CD1c-positive myeloid dendritic cell (primary cell): ENCODE results near the gene NSUN5.
"Not testable (repeated sequence)": the region's sequence is repeated elsewhere in the genome, so short reads cannot be mapped to it uniquely, and the experiment has no call there.

Experiments used
- DNase-seq: peaks from one replicate; pipeline ENCODE4 v3.0.0-alpha.2; 2016; ENCODE audit errors: extremely low spot score

The NSUN5 gene

DNA sequence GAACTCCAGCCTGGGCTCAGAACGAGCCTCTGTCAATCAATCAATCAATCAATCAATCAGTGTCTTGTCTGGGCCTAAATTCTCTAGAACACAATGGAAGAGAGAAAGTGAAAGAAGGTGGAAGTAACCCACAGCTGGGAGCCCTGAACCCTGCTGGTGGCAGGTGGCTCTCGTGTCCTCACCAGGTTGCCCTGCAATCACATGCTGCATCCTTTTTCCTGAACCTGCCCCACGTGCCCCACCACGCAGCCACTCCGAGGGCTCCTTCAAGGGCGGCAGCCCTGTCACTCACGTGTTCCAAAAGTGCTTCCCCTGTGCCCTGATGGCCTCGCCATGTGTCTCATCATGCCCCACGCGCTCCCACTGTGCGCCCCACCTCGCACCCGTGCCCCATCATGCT lies 18.8 kb upstream of the NSUN5 start:
- DNase-seq = not testable (repeated sequence)

DNA sequence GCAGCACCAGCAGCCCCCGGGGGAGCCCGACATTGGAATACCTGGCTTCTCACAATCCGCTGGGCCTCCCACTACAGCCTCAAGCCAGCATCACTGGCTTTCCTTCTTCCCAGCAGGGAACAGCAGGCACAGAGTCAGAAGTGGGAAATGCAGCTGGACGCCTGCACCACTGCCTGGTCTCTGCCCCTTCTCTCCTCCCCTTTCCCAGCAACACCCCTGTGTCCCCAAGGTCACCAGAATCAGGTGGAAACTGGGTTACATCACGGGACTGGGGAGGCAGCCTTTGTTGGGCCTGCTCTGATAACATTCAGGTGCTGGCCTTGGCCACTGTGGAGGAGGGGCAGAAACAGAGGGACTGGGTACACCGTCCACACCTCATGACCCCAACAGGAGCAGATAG lies 16.8 kb upstream of the NSUN5 start:
- DNase-seq = not testable (repeated sequence)

DNA sequence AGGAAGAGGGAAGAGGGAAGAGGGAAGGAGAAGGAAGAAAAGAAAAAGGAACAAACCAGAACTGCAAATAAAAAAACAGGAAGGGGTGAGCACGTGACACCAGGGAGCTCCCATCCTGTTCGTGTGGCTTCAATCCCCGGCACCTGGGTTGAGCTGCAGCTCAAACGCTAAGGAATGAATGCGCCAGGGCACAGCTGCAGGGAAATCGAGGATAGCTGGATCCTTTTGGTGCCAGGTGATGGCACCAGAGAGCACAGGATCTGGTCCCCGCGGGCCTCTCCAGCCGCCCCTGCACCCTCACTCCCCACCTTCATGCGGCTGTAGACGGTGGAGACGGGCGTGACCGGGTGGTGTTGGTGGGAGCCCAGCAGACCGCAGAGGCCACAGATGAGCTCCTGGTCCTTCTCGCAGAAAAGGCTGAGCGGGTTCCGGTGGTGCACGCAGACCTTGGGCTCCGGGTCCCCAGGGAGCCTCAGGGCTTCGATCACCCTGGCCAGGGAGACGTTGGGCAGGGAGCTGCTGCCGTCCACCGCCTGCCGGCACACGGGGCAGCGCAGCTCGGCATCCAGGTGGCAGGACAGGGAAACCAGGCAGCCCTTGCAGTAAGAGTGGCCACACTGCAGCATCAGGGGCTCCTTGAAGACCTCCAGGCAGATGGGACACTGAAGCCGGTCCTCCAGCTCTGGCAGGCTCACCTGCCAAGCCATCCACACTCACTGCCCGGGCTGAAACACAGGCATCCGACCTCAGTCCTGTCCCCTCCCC lies 15.6 kb upstream of the NSUN5 start:
- peak; percentile 41 for DNase-seq

GRCh38 chr7:73323434-73324080 lies 14.9 kb upstream of the NSUN5 start:
- DNase-seq = not testable (repeated sequence)

DNA sequence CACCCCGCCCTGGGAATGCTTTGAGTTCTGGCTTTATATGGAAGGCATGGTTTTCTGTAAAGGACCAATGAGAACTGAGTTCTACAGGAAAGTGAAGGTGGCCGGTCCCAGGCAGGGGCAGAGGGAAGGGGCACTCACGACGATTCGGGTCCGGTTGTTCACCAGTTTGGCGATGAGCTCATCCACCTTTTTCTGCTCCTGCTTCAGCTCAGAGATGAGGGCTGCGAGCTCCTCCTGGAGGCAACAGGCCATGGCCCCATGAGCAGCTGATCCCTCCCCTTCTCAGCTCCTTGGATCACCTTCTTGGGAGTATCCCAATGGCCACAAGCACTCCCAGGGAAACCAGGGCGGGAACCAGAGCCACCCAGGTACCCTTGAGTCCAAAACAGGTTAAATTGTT lies 11.4 kb upstream of the NSUN5 start:
- DNase-seq = not testable (repeated sequence)

- not testable (repeated sequence) for DNase-seq
Measured at GRCh38 chr7:73319541-73319940, 10.9 kb upstream of the NSUN5 start.

DNA sequence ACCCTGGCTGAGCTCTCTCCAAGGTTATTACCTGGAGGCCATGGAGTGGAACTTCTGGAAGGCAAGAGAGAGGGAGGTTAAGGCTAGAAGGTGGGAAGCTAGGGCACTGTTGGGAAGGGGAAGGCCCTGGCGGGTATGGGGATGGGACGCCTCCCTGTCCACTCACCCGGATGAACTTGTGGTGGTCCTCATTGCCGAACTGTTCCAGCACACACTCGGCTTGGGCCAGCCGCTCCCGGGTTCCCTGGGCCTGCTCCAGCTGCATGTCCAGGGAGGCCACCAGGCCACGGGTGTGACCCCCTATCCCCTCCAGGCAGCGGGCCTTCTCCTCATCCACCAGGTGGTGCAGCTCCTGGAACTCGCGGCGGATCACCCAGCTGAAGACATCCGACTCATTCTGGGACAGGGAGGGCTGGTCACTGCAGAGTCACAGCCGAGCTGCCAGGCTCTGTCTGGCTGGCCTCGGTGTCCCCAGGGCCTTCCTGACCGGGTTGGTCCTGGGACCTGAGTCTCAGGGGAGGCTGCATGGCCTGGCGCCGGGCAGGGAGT lies 10.1 kb upstream of the NSUN5 start:
- not testable (repeated sequence) for DNase-seq

DNA sequence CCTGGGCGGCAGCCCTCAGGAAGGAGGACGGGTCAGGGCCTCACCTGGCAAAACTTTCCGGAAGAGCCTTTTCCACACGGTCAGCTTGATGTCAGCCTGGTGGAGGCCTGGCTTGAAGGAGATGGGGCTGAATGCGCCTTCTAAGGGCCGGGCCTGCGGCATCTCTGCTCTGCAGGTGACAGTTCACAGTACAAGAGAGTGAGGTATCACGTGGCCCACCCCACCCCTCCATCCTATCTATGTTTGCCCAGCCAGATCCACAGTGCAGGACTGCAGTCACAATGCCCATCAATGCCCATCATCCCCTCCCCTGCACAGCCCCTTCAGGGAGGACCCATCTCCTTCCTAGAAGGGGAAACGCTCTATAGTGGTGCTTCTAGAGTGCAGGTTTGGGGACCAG lies 7.9 kb upstream of the NSUN5 start:
- no peak for DNase-seq

DNA sequence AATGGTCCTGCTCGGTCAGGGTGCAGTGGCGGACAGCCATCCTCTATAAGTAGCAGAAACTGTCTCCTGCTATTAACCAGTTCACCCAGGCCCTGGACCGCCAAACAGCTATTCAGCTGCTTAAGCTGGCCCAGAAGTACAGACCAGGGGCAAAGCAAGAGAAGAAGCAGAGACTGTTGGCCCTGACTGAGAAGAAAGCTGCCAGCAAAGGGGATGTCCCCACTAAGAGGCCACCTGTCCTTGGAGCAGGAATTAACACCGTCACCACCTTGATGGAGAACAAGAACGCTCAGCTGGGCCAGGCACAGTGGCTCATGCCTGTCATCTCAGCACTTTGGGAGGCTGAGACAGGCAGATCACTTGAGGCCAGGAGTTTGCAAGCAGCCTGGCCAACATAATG lies 5.6 kb upstream of the NSUN5 start:
- DNase-seq = no peak

- no peak for DNase-seq
Measured at GRCh38 chr7:73313521-73313906, 4.9 kb upstream of the NSUN5 start.

DNA sequence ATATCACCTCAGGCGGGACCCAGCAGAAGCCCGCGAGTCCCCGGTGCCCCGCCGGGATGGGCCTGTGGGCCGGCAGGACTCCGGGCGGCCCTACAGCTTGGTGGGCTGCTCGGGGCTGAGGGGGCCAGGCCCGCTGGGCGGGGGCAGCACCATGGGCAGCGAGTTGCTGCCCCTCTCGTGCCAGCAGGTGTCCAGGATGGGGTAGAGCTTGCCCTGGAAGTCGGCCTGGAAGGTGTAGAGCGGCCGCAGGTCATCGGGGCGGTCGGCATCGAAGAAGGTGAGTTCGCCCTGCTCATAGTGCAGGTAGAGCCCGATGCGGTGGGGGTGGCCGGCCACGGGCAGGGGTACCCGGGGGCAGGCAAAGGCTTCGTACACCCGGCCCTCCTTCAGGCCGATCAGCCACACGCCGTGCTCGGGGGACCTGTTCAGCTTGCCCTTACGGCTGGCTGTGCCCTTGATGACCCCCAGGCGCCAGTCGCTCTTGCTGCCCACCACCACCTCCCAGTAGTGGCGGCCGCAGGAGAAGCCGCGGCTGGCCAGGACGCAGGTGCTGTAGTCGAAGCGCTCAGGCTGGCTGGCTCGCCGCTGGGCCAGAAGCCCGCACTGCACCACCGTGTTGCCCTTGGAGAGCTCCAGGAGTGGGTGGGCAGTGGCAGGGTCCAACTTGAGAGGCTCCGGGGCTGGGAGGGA lies 4.3 kb upstream of the NSUN5 start:
- DNase-seq = no peak

DNA sequence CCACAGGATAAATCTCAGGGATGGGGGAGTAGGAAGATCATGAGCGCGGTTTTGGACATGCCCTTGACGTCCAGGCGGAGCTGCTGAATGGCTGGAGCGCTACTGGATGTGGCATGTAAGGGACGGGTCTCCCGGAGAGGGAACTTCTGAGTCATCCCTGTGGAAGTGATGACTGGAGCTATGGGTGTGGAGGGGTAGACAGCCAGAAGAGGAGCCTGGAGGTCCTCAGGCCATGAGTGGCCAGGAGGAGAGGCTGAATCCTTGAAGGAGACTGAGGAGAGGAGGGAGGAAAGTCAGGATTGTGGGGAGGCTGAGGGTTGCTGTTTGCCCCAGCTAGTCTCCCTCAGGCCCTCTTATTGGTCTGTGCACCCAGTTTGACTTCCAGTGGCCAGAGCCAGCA lies 2.8 kb upstream of the NSUN5 start:
- not testable (repeated sequence) for DNase-seq

GRCh38 chr7:73308074-73308664 lies 457 bp downstream of the NSUN5 start:
- no peak for DNase-seq

GRCh38 chr7:73307436-73307835 lies 1.2 kb downstream of the NSUN5 start:
- DNase-seq = no peak

DNA sequence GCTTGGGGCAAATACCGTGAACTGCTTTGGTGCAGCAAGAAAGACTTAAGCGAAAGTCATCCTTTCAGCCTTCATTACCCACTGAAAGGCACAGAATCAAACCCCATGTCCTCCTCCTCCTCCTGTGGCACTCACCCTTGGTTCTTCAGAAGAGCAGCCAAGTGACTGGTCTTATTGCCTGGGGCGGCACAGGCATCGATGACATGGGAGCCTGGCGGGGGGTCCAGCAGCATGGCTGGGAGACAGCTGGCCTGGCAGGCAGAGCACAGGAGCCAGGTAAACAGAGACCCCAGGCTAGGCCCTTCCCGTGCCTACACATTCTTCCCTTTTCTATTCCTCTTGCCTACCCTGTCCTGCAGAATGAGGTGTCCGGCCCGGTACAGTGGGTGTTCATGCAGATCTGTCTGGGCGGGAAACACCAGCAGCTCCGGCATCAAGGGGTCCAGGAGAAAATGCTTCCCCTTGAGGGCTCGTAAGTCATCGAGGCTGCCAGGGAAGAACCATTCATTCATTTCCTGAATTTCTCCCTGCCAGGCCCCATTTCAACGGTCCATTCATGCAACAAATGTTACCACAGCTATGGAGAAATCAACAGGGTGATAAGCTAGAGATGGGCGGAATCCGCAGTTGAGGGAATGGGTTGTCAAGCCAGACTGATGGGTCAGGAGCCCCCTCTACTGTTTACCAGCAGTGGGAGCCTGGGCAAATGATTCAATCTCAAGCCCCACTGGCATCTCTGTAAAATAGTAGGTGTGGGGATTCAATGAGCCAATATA lies 3.8 kb downstream of the NSUN5 start:
- not testable (repeated sequence) for DNase-seq

DNA sequence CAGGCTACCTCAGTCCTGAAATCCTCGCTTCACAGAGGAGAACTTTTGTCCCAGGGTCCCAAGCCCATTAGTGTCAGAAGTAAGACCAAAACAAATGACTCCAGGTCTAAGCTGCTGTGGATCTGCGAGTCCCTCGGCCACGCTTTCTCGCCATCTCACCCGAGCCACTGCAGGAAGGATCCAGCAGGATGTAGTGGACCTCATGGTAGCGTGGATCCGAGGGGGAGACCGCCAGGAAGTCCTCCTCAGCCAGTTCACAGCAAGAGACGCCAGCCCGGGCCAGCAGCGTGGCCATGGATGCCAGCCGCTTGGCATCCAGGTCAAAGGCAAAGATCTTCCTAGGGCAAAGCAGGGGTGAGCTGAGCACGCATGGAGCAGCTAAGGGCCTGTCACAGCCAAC lies 4.6 kb downstream of the NSUN5 start:
- no peak for DNase-seq

DNA sequence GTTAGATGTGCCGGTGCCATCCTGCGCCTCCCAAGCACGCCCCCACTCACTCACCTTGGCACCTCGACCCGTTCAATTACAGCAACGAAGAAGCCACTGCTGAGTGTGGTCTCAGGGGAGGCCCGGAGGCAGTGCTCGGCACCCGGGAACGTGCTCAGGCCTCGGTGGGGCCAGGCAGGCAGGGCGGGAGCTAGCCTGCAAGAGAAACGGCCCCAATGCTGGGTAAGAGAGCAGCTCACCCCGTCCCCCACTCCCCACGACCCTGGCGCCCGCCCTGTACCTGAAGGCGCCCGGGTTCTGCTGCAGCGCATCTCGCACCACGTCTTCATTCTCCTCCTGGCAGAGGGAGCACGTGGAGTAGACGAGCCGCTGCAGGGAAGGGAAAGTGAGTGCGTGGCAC lies 5.1 kb downstream of the NSUN5 start:
- DNase-seq = no peak

- DNase-seq = not testable (repeated sequence)
Measured at GRCh38 chr7:73302846-73303245, 5.8 kb downstream of the NSUN5 start.

DNA sequence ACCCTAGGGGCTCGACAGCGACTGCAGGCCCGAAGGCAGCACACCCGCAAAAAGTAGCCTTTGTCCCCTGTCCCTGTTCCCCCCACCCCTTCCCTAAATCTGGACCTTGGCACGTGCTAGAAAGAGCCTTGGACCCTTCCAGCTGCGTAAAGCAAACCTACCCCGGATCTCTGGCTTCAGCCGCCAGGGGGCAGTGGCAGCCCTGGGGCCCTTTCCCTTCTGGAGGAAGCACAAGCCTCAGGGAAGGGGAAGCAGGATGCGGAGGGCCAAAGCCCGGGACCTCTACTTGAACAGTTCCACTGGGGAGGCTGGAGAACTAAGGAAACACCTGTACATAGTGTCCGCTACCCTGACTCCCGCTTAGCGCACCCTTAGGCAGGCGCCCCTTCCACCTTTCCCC lies 7.5 kb downstream of the NSUN5 start:
- not testable (repeated sequence) for DNase-seq

DNA sequence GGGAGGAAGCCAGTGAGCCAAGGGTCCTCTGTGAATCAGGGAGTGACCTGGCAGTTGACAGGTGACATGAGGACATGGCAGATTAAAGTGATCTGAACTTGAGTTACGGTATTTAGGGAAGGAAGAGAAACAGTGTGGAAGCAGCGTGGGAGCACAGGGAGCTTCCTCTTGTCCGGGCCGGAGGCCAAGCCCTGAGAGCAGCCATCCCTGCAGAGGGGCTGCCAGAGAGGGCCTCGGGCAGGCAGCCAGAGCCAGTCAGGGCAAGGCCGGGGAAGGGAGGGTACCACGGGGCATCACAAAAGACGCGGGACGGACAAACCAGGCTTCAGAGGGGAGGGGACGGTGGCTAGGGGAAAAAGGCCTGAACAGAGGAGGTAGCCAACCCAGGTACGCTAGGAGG lies 8.8 kb downstream of the NSUN5 start:
- not testable (repeated sequence) for DNase-seq

DNA sequence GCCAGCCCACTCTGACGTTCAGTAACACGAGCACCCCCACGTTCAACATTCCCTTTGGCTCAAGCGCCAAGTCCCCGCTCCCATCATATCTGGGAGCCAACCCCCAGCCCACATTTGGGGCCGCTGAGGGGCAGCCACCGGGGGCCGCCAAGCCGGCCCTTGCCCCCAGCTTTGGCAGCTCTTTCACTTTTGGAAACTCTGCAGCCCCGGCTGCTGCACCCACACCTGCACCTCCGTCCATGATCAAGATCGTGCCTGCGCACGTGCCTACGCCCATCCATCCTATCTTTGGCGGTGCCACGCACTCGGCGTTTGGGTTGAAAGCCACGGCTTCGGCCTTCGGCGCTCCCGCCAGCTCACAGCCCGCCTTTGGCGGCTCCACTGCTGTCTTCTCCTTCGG lies 10.9 kb downstream of the NSUN5 start:
- not testable (repeated sequence) for DNase-seq
